Hepatocyte (in vitro differentiated cells): ENCODE results near the gene ALX3. TPM values are rescaled to one million over a fixed set of nuclear protein-coding genes. Genes with fewer than 3 reads are reported as not detected.

Experiments
- DNase-seq: peaks from one replicate; pipeline ENCODE4 v3.0.0-alpha.2; 2016; ENCODE audit warnings: low spot score
- H2AFZ ChIP-seq: fragments of 200-600 bp; sonication (generic); 2 replicates; pipeline ENCODE4 v1.6.0; 2016; ENCODE audit warnings: antibody characterized with exemption, mild to moderate bottlenecking
- H3K27ac ChIP-seq: fragments of 200-600 bp; sonication (generic); 2 replicates; pipeline ENCODE4 v1.5.1; 2016; ENCODE audit warnings: mild to moderate bottlenecking
- H3K27me3 ChIP-seq: fragments of 200-600 bp; sonication (generic); 2 replicates; pipeline ENCODE4 v1.6.1; 2016
- H3K36me3 ChIP-seq: fragments of 200-600 bp; sonication (generic); replicated peaks from 2 replicates; pipeline ENCODE4 v1.5.1; 2016; ENCODE audit warnings: low read depth; ENCODE audit not compliant: insufficient read depth
- H3K4me1 ChIP-seq: fragments of 200-600 bp; sonication (generic); 2 replicates; pipeline ENCODE4 v1.5.1; 2016; ENCODE audit warnings: mild to moderate bottlenecking, moderate library complexity; ENCODE audit not compliant: insufficient read depth
- H3K4me2 ChIP-seq: fragments of 200-600 bp; sonication (generic); 2 replicates; pipeline ENCODE4 v1.6.0; 2016
- H3K4me3 ChIP-seq: fragments of 200-600 bp; sonication (generic); 2 replicates; pipeline ENCODE4 v1.5.1; 2016; ENCODE audit warnings: mild to moderate bottlenecking
- H3K79me2 ChIP-seq: fragments of 200-600 bp; sonication (generic); 2 replicates; pipeline ENCODE4 v1.6.0; 2017; ENCODE audit warnings: mild to moderate bottlenecking
- H3K9me2 ChIP-seq: fragments of 200-600 bp; sonication (generic); replicated peaks from 2 replicates; pipeline ENCODE4 v1.6.0; 2017; ENCODE audit warnings: mild to moderate bottlenecking; ENCODE audit not compliant: insufficient read depth
- H3K9me3 ChIP-seq: fragments of 200-600 bp; sonication (generic); 2 replicates; pipeline ENCODE4 v1.5.1; 2016; ENCODE audit warnings: low read depth, mild to moderate bottlenecking
- H4K20me1 ChIP-seq: fragments of 200-600 bp; sonication (generic); 2 replicates; pipeline ENCODE4 v1.6.0; 2016; ENCODE audit warnings: mild to moderate bottlenecking; ENCODE audit not compliant: insufficient read depth, poor library complexity, severe bottlenecking
- EZH2 ChIP-seq: fragments of 200-600 bp; sonication (generic); IDR thresholded peaks from 2 replicates; pipeline ENCODE4 v1.6.1; 2016; ENCODE audit warnings: antibody characterized with exemption, mild to moderate bottlenecking, borderline replicate concordance
- EZH2phosphoT487 ChIP-seq: fragments of 200-600 bp; sonication (generic); IDR thresholded peaks from one replicate; pipeline ENCODE4 v1.6.1; 2018; ENCODE audit warnings: antibody characterized with exemption, mild to moderate bottlenecking, low read depth, moderate library complexity; ENCODE audit not compliant: unreplicated experiment, severe bottlenecking
- WGBS: methylation state at CpG from one replicate; pipeline ENCODE4 v1.1.6; 2016; ENCODE audit warnings: low lambda C conversion rate; ENCODE audit errors: missing lambda C conversion rate; 5-methylcytosine and 5-hydroxymethylcytosine counted together
- polyA plus RNA-seq: library from polyadenylated mRNA; unstranded; fragments of >200 nt; fragmentation: Nextera tagmentation; extraction: Ambion mirVana; gene quantifications from 2 replicates; pipeline ENCODE4 v1.2.1, GENCODE V29; 2016
- total RNA-seq: library from RNA; depleted of rRNA; stranded (reverse); fragments of >200 nt; gene quantifications from 2 replicates; pipeline ENCODE4 v1.2.3, GENCODE V29; 2014
- TF ChIP-seq, protein P1 (sequence below): fragments of 200-600 bp; sonication (generic); IDR thresholded peaks from 2 replicates; pipeline ENCODE4 v1.5.1; 2016; ENCODE audit warnings: antibody characterized with exemption, mild to moderate bottlenecking; ENCODE audit not compliant: poor library complexity

ALX3 gene
- total and polyA plus RNA-seq, 2 experiments from 2014 or later: 0.27 to 0.92 TPM

DNA sequence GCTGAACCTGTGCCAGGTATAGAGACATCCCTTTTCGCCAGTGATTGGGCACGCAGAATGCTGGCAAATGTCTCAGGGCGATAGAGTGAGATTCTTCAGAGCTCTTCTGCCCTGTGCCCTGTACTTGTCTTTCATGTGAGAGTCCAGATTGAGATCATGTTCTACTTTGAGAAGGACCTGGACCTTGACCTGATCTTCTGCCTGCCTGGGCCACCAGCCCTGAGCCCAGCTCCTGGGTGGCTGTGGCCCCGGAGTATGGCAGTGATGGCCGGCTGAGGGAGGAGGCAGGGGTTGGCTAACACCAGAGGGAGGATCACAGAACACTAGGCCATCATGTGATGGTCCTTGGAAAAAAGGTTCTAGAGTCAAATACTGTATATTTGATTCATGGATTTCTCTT, 22.2 kb downstream of the ALX3 start:
- 94% methylated on average over 5 of the region's 5 CpGs for WGBS
- DNase-seq: no peak
- Histone ChIP-seq H3K9me3 (no peaks in the 10 kb centered on the region), H3K4me3 (no peak overlapping the region), H4K20me1 (no peaks in the 10 kb centered on the region), H3K36me3 (peaks cover 3% of the 10 kb centered on the region), H3K4me1 (no peaks in the 10 kb centered on the region), H2AFZ (no peak overlapping the region), H3K27ac (no peak overlapping the region), H3K27me3 (no peaks in the 10 kb centered on the region), H3K9me2 (no peaks in the 10 kb centered on the region), H3K79me2 (no peaks in the 10 kb centered on the region), H3K4me2 (no peak overlapping the region)
- TF ChIP-seq EZH2phosphoT487: no peak

DNA sequence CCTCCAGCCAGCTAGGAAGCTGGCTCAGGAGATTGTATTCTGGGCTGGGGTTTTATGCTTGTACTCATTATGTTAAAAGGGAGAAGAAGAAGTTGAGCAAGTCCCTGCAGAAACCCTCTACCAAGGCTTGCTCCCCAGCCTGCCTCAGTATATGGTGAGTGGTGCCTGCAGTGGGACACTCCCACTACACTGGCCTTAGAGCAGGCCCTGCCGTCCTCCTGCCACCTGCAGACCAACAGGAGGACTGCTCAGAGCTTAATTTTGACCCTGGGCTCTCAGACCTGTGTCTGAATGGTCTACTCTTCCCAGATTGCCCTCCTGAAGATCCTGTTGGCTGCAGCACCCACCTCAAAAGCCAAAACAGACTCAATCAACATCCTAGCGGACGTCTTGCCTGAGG, 23.0 kb downstream of the ALX3 start:
- Histone ChIP-seq H4K20me1 (no peaks in the 10 kb centered on the region), H2AFZ (no peak overlapping the region), H3K79me2 (no peaks in the 10 kb centered on the region), H3K27ac (no peak overlapping the region), H3K27me3 (no peaks in the 10 kb centered on the region), H3K4me2 (no peak overlapping the region), H3K9me2 (no peaks in the 10 kb centered on the region), H3K36me3 (peaks cover 3% of the 10 kb centered on the region), H3K4me1 (no peaks in the 10 kb centered on the region), H3K9me3 (no peaks in the 10 kb centered on the region), H3K4me3 (no peak overlapping the region)
- DNase-seq: no peak
- TF ChIP-seq, protein P1, sequence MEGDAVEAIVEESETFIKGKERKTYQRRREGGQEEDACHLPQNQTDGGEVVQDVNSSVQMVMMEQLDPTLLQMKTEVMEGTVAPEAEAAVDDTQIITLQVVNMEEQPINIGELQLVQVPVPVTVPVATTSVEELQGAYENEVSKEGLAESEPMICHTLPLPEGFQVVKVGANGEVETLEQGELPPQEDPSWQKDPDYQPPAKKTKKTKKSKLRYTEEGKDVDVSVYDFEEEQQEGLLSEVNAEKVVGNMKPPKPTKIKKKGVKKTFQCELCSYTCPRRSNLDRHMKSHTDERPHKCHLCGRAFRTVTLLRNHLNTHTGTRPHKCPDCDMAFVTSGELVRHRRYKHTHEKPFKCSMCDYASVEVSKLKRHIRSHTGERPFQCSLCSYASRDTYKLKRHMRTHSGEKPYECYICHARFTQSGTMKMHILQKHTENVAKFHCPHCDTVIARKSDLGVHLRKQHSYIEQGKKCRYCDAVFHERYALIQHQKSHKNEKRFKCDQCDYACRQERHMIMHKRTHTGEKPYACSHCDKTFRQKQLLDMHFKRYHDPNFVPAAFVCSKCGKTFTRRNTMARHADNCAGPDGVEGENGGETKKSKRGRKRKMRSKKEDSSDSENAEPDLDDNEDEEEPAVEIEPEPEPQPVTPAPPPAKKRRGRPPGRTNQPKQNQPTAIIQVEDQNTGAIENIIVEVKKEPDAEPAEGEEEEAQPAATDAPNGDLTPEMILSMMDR: no peak
- TF ChIP-seq EZH2 (no peak), EZH2phosphoT487 (no peak)
- 79% methylated on average over 3 of the region's 3 CpGs for WGBS

DNA sequence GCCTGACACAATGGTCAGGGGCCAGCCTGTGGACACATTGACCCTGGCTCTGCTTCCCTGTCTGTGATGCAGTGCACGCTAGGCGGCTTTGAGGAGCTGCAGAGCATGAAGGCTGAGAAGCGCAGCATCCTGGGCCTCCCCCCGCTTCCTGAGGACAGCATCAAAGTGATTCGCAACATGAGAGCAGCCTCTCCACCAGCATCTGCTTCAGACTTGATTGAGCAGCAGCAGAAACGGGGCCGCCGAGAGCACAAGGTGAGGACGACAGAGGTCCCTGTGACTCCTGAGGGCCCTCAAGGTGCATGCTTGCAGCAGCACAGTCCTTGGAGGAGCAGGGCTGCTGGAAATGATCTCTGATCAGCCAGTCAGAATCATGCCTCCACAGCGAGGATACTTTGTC, 27.5 kb downstream of the ALX3 start:
- over 99% methylated on average over 10 of the region's 10 CpGs for WGBS
- H3K36me3 ChIP-seq: peaks cover 3% of the 10 kb centered on the region
- TF ChIP-seq EZH2phosphoT487 (no peak), EZH2 (no peak)
- TF ChIP-seq, protein P1: no peak
- H3K9me2 ChIP-seq: no peaks in the 10 kb centered on the region
- DNase-seq: no peak
- H3K4me1 ChIP-seq: no peaks in the 10 kb centered on the region
- H3K27ac ChIP-seq: no peak overlapping the region
- H4K20me1 ChIP-seq: no peaks in the 10 kb centered on the region
- no peaks in the 10 kb centered on the region for H3K9me3 ChIP-seq
- H3K4me3 ChIP-seq: no peak overlapping the region
- H3K4me2 ChIP-seq: no peak overlapping the region
- no peaks in the 10 kb centered on the region for H3K79me2 ChIP-seq
- H2AFZ ChIP-seq: no peak overlapping the region
- H3K27me3 ChIP-seq: no peaks in the 10 kb centered on the region

DNA sequence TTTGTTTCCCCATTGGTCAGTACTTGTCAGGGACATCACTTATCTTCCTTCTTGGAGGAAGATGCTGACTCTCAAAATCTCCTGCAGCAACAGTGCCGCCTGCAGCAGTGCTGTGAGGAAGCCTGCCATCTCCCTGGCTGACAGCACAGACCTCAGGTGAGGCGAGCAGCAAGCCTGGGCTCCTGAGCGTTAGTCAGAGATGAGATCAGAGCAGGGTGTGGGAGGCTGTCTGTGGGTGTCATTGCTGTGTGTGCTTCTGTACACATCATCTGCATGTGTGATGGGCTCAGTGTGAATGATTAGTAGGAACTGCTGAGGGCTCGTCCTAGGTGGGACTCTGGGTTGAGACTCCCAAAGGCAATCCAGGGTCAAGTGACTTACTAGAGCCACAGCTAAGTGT, 29.9 kb downstream of the ALX3 start:
- Histone ChIP-seq H3K4me2 (no peak overlapping the region), H3K4me1 (peaks cover 6% of the 10 kb centered on the region), H3K9me3 (no peaks in the 10 kb centered on the region), H3K79me2 (peaks cover 22% of the 10 kb centered on the region), H3K9me2 (no peaks in the 10 kb centered on the region), H3K27ac (no peak overlapping the region), H3K36me3 (peaks cover 3% of the 10 kb centered on the region), H3K4me3 (no peak overlapping the region), H4K20me1 (peaks cover 21% of the 10 kb centered on the region), H2AFZ (no peak overlapping the region), H3K27me3 (no peaks in the 10 kb centered on the region)
- DNase-seq: no peak
- 96% methylated on average over 4 of the region's 4 CpGs for WGBS
- TF ChIP-seq, protein P1: no peak
- TF ChIP-seq EZH2 (no peak), EZH2phosphoT487 (no peak)
